K562 (cell line): ENCODE results near the gene ZFYVE21. TPM values are rescaled to one million over a fixed set of nuclear protein-coding genes. Genes with fewer than 3 reads are reported as not detected.

Experiments used
- ATAC-seq: fragments of 200-7000 bp; cut with Tn5 transposase; 3 replicates; pipeline ENCODE4 v1.9.1; 2020; ENCODE audit warnings: moderate library complexity
- BruUV-seq: library from RNA; stranded (reverse); fragments of 400-500 nt; replicated peaks from 2 replicates; lab custom pipeline; 2021; lab: Mats Ljungman, UMichigan
- CTCF ChIA-PET: fragments of 300-600 bp; formaldehyde crosslinking; extraction: SDS; loops from one replicate; lab custom pipeline; 2021; ENCODE audit warnings: low intra/inter-chr PET ratio; lab: Yijun Ruan, JAX
- POLR2A ChIA-PET: fragments of 300-600, 350-650 bp; sonication (Branson Sonifier 250); formaldehyde crosslinking; extraction: SDS; loops from one replicate; lab custom pipeline; 2021; ENCODE audit warnings: antibody characterized with exemption, inconsistent platforms; lab: Yijun Ruan, JAX
- DNase-seq, 4 experiments: peaks; one replicate each; pipeline versions ENCODE4 v3.0.0 to v3.0.0-alpha.2; 2011 to 2018; ENCODE audit warnings: low spot score in 3 of 4, mixed read lengths in 3 of 4; ENCODE audit errors: extremely low read depth in 1 of 4
- FAIRE-seq: peaks from 2 replicates; lab custom pipeline; 2011; peaks lifted over from hg19 to GRCh38; lab: Jason Lieb, UNC
- H2AFZ ChIP-seq: 2 replicates; pipeline ENCODE4 v1.6.0; 2011; ENCODE audit warnings: low read depth, low read length, control low read depth, inconsistent platforms
- H3K27ac ChIP-seq: fragments of 200-600 bp; 3 replicates; pipeline ENCODE4 v1.8.0; 2011; ENCODE audit warnings: low read depth, mild to moderate bottlenecking, control low read depth, inconsistent platforms, low read length, moderate library complexity, mixed read lengths; ENCODE audit errors: extremely low read depth
- H3K27me3 ChIP-seq, 2 experiments: fragments of 300-600 bp in 1 of 2; 2 replicates in 1 of 2; 3 replicates in 1 of 2; pipeline versions ENCODE4 v1.6.0 to v1.8.0; 2011; ENCODE audit warnings: inconsistent platforms in 2 of 2, low read length in 2 of 2, mild to moderate bottlenecking in 1 of 2, mixed read lengths in 1 of 2, moderate library complexity in 1 of 2; ENCODE audit not compliant: control insufficient read depth in 2 of 2, insufficient read depth in 2 of 2
- H3K36me3 ChIP-seq: fragments of 300-600 bp; 3 replicates; pipeline ENCODE4 v1.8.0; 2011; ENCODE audit warnings: mild to moderate bottlenecking, low read length, inconsistent platforms; ENCODE audit not compliant: control insufficient read depth, insufficient read depth
- H3K4me1 ChIP-seq, 2 experiments: fragments of 200-600 bp in 1 of 2; replicated peaks in 1 of 2; 2 replicates in 1 of 2; 3 replicates in 1 of 2; pipeline versions ENCODE4 v1.5.1 to v1.8.0; 2011; ENCODE audit warnings: inconsistent platforms in 2 of 2, low read length in 2 of 2, mild to moderate bottlenecking in 1 of 2, mixed read lengths in 1 of 2, moderate library complexity in 1 of 2; ENCODE audit not compliant: control insufficient read depth in 2 of 2, insufficient read depth in 2 of 2
- H3K4me2 ChIP-seq: 2 replicates; pipeline ENCODE4 v1.6.1; 2011; ENCODE audit warnings: low read length, control low read depth, inconsistent platforms, mixed read lengths; ENCODE audit not compliant: insufficient read depth
- H3K4me3 ChIP-seq: fragments of 200-600 bp; sonication (generic), shearing (Covaris generic); 2 replicates; pipeline ENCODE4 v1.5.1; 2016; ENCODE audit warnings: control low read depth, inconsistent platforms
- H3K79me2 ChIP-seq: fragments of 200-600 bp; 3 replicates; pipeline ENCODE4 v1.8.0; 2011; ENCODE audit warnings: low read length, inconsistent platforms; ENCODE audit not compliant: control insufficient read depth, insufficient read depth
- H3K9ac ChIP-seq, 2 experiments: 2 replicates each; pipeline versions ENCODE4 v1.6.0 to v1.6.1; 2011; ENCODE audit warnings: low read depth in 2 of 2, low read length in 2 of 2, control low read depth in 1 of 2, inconsistent platforms in 1 of 2, mild to moderate bottlenecking in 1 of 2, mixed read lengths in 1 of 2; ENCODE audit not compliant: insufficient read depth in 1 of 2
- H3K9me1 ChIP-seq: one replicate; pipeline ENCODE4 v1.6.0; 2011; ENCODE audit warnings: inconsistent platforms, mild to moderate bottlenecking, low read length, moderate library complexity; ENCODE audit not compliant: control insufficient read depth, insufficient read depth
- H3K9me3 ChIP-seq: replicated peaks from 2 replicates; pipeline ENCODE4 v1.5.1; 2011; ENCODE audit warnings: low read depth, low read length, inconsistent platforms; ENCODE audit not compliant: control insufficient read depth, insufficient read depth
- H4K20me1 ChIP-seq: replicated peaks from 2 replicates; pipeline ENCODE4 v1.6.1; 2011; ENCODE audit warnings: low read length, inconsistent platforms, mixed read lengths; ENCODE audit not compliant: control insufficient read depth, insufficient read depth
- POLR2G ChIP-seq: fragments of 200-400 bp; formaldehyde crosslinking; IDR thresholded peaks from 2 replicates; pipeline ENCODE4 v1.6.1; 2017; ENCODE audit warnings: low read depth, mild to moderate bottlenecking, antibody characterized with exemption, low read length, moderate library complexity
- RAD21 ChIP-seq, 2 experiments: fragments of 250-450 bp in 1 of 2; fragments of 450-650 bp in 1 of 2; sonication (Bioruptor Pico) in 1 of 2; formaldehyde crosslinking in 1 of 2; IDR thresholded peaks in 1 of 2; conservative IDR thresholded peaks in 1 of 2; 2 replicates each; pipeline versions ENCODE4 v1.4.0 to v1.8.0; 2020 to 2022; ENCODE audit warnings: mild to moderate bottlenecking in 2 of 2, moderate library complexity in 1 of 2
- ZBTB5 ChIP-seq: fragments of 450-650 bp; IDR thresholded peaks from 2 replicates; pipeline ENCODE4 v1.6.1; 2017; ENCODE audit warnings: antibody characterized with exemption
- WGBS: fragments of 100-300 bp; shearing (Covaris generic); methylation state at CpG from one replicate; pipeline ENCODE4 v1.1.6; 2016; ENCODE audit warnings: low coverage, mixed read lengths; ENCODE audit not compliant: insufficient coverage; ENCODE audit errors: missing lambda C conversion rate; 5-methylcytosine and 5-hydroxymethylcytosine counted together
- in situ Hi-C: fragments of 300-500 bp; cut with MboI; formaldehyde crosslinking; loops from 4 replicates; pipeline ENCODE4 v1.15.0; 2018; ENCODE audit warnings: inconsistent platforms, mixed read lengths
- intact Hi-C: fragments of 100-400 bp; cut with micrococcal nuclease; formaldehyde crosslinking; loops from 2 replicates; pipeline ENCODE4 v1.14.2; 2022
- polyA plus RNA-seq, 8 experiments: library from polyadenylated mRNA; depleted of rRNA in 4 of 8; stranded (reverse) in 5 of 8; unstranded in 3 of 8; fragments of >200 nt; fragmentation: Nextera tagmentation in 2 of 8; fragmentation: Illumina TruSeq in 1 of 8; extraction: Ambion mirVana in 2 of 8; extraction: Trizol in 1 of 8; gene quantifications; 2 replicates each; pipeline versions ENCODE4 v1.2.1 to v1.2.3, GENCODE V29; 2011 to 2014; ENCODE audit warnings: inconsistent platforms in 1 of 8, missing spikeins in 1 of 8
- total RNA-seq, 7 experiments: library from RNA; depleted of rRNA in 6 of 7; stranded (reverse); fragments of >200 nt in 6 of 7; fragmentation: Illumina TruSeq in 2 of 7; extraction: Trizol in 2 of 7; gene quantifications; 2 replicates each; pipeline versions ENCODE4 v1.2.1 to v1.2.3, GENCODE V29; 2011 to 2021; ENCODE audit warnings: low replicate concordance in 1 of 7

ZFYVE21 gene
- total and polyA plus RNA-seq, 9 of the 15 experiments (the other 6 are each of a cell fraction or from before 2014, with no cell fraction given): 0.90 to 23.1 (median 15.6) TPM

- Histone ChIP-seq H3K79me2 (no peaks in the 10 kb centered on the region), H3K9ac (peak overlapping the region in 1 of 2 experiments; percentile 45; a peak in 1 of 4 replicates), H3K4me3 (no peak overlapping the region), H4K20me1 (no peaks in the 10 kb centered on the region), H3K4me2 (no peak overlapping the region), H3K27me3 (no peaks in the 10 kb centered on the region), H3K4me1 (peaks cover 10 to 39% of the 10 kb centered on the region in 2 experiments; a peak in 4 of 5 replicates), H3K27ac (no peak overlapping the region), H3K36me3 (peaks cover 50% of the 10 kb centered on the region; the same call in 2 of the 3 replicates), H2AFZ (no peak overlapping the region), H3K9me3 (no peaks in the 10 kb centered on the region), H3K9me1 (no peaks in the 10 kb centered on the region)
- TF ChIP-seq RAD21 (CRISPR knock-in tag; conservative IDR thresholded peaks at IDR 0.05 in 1 of 2, IDR thresholded peaks at IDR 0.05 in 1 of 2) (no peak), POLR2G (peak; percentile 30; the same call in 1 of the 2 replicates), ZBTB5 (no peak)
- ChIA-PET CTCF (no interaction called here), POLR2A (interaction anchor here (0.6 to 1.0 kb wide), 2 partner anchors 19 to 85 kb away, joined by 3 read pairs; no protein-coding TSS in a partner anchor)
- intact Hi-C loops: no loop called here
- no peak for DNase-seq
- WGBS: 95% methylated on average over 15 of the region's 24 CpGs
- ATAC-seq: no peak
- in situ Hi-C loops: no loop called here
- no peak for FAIRE-seq
- BruUV-seq: no TSS peak
Measured at GRCh38 chr14:103731916-103732867, 16.6 kb downstream of the ZFYVE21 start.
